Right renal cortex interstitium (tissue), 3 donors: Measurements from ENCODE around the gene TGFBR3L. TPM values are rescaled to one million over a fixed set of nuclear protein-coding genes. Genes with fewer than 3 reads are reported as not detected.
A peak's percentile ranks its signal among the peaks of the same experiment; 100 is the strongest.

Experiments used
- DNase-seq, 3 donors: peaks; one replicate each; pipeline ENCODE4 v3.0.0-alpha.2; 2013; ENCODE audit warnings: low read depth in 3 of 3, low spot score in 2 of 3
- polyA plus RNA-seq, 3 donors: library from polyadenylated mRNA; unstranded; fragments of 120-200 nt; gene quantifications; one replicate each; pipeline ENCODE4 v1.2.1, GENCODE V29; 2013; ENCODE audit not compliant: insufficient read length in 3 of 3

Gene TGFBR3L
- polyA plus RNA-seq, 3 donors: 0.12 to 0.45 (median 0.32) TPM

GRCh38 chr19:7903244-7904073, 11.2 kb upstream of the TGFBR3L start, which contains the start of gene MAP2K7:
Gene MAP2K7, plus strand, starts transcription at chr19:7903877. Its CDS starts 68 bp downstream, at chr19:7903945.
- peak; percentile 99 for DNase-seq

GRCh38 chr19:7904074-7905020, 10.3 kb upstream of the TGFBR3L start:
- no peak for DNase-seq

- no peak for DNase-seq
These were observed 9.4 kb upstream of the TGFBR3L start for GRCh38 chr19:7905268-7905667.

- DNase-seq: no peak
These were observed 8.8 kb upstream of the TGFBR3L start for GRCh38 chr19:7905859-7906258.

GRCh38 chr19:7907122-7907521, 7.5 kb upstream of the TGFBR3L start:
- no peak for DNase-seq

GRCh38 chr19:7907544-7907943, 7.1 kb upstream of the TGFBR3L start:
- no peak for DNase-seq

GRCh38 chr19:7908078-7908699, 6.4 kb upstream of the TGFBR3L start:
- no peak for DNase-seq

GRCh38 chr19:7908742-7909461, 5.7 kb upstream of the TGFBR3L start:
- no peak for DNase-seq

- no peak for DNase-seq
These were observed 5.1 kb upstream of the TGFBR3L start for GRCh38 chr19:7909471-7910067.

- DNase-seq: no peak
These were observed 4.1 kb upstream of the TGFBR3L start for GRCh38 chr19:7910321-7911161.

- DNase-seq: no peak
These were observed 3.0 kb upstream of the TGFBR3L start for GRCh38 chr19:7911508-7912143.

- DNase-seq: no peak
These were observed 2.4 kb upstream of the TGFBR3L start for GRCh38 chr19:7912144-7912696.

- no peak for DNase-seq
These were observed 1.7 kb upstream of the TGFBR3L start for GRCh38 chr19:7912697-7913564.

GRCh38 chr19:7913652-7914051, 978 bp upstream of the TGFBR3L start:
- DNase-seq: no peak

GRCh38 chr19:7914099-7914498, 531 bp upstream of the TGFBR3L start:
- no peak for DNase-seq

- no peak for DNase-seq
These were observed 846 bp downstream of the TGFBR3L start for GRCh38 chr19:7915250-7916102.
